ENCODE measurements around the gene YPEL3. TPM values are rescaled to one million over a fixed set of nuclear protein-coding genes. Genes with fewer than 3 reads are reported as not detected.

The YPEL3 gene
- total RNA-seq, 6 experiments from 2014 or later: 17.2 to 28.4 (median 19.1) TPM

- H3K9me3 Mint-ChIP-seq: no peaks in the 10 kb centered on the region
- H3K27me3 Mint-ChIP-seq (ENCODE audit: insufficient read depth): no peaks in the 10 kb centered on the region; the same call in 1 of the 2 replicates
- H3K36me3 Mint-ChIP-seq (ENCODE audit: low read depth): 0 out of 2 replicates have a peak, but pooled peaks cover 5% of the 10 kb centered on the region
- DNase-seq: no peak
- H3K27ac Mint-ChIP-seq: peak overlapping the region; percentile 77
- peak overlapping the region; percentile 91 for H3K4me3 Mint-ChIP-seq
- no peak for TF ChIP-seq CTCF (IDR thresholded peaks at IDR 0.05)
- H3K4me1 Mint-ChIP-seq (ENCODE audit: low read depth): peaks cover 27% of the 10 kb centered on the region
Measured at GRCh38 chr16:30121741-30122571, 25.9 kb upstream of the YPEL3 start.

- TF ChIP-seq CTCF (IDR thresholded peaks at IDR 0.05): no peak
Measured at GRCh38 chr16:30120340-30121105, 24.5 kb upstream of the YPEL3 start.

GRCh38 chr16:30119428-30119827 is 23.4 kb upstream of the YPEL3 start:
- peaks cover 22% of the 10 kb centered on the region for H3K4me1 Mint-ChIP-seq (ENCODE audit: low read depth)
- H3K4me3 Mint-ChIP-seq: no peak overlapping the region
- H3K9me3 Mint-ChIP-seq: no peaks in the 10 kb centered on the region
- no peaks in the 10 kb centered on the region; the same call in none of the 2 replicates for H3K27me3 Mint-ChIP-seq (ENCODE audit: insufficient read depth)
- no peak for TF ChIP-seq CTCF (IDR thresholded peaks at IDR 0.05)
- 0 out of 2 replicates have a peak, but pooled peaks cover 5% of the 10 kb centered on the region for H3K36me3 Mint-ChIP-seq (ENCODE audit: low read depth)
- H3K27ac Mint-ChIP-seq: no peak overlapping the region
- no peak for DNase-seq

More at GRCh38 chr16:30120340-30121105, 24.5 kb upstream of the YPEL3 start:
- no peaks in the 10 kb centered on the region for H3K9me3 Mint-ChIP-seq
- H3K36me3 Mint-ChIP-seq (ENCODE audit: low read depth): 0 out of 2 replicates have a peak, but pooled peaks cover 5% of the 10 kb centered on the region
- no peak for DNase-seq
- H3K27me3 Mint-ChIP-seq (ENCODE audit: insufficient read depth): no peaks in the 10 kb centered on the region; the same call in none of the 2 replicates
- no peak overlapping the region for H3K4me3 Mint-ChIP-seq
- H3K4me1 Mint-ChIP-seq (ENCODE audit: low read depth): peaks cover 27% of the 10 kb centered on the region
- H3K27ac Mint-ChIP-seq: no peak overlapping the region

GRCh38 chr16:30117768-30118167 is 21.8 kb upstream of the YPEL3 start:
- no peak overlapping the region for H3K27ac Mint-ChIP-seq
- H3K4me1 Mint-ChIP-seq (ENCODE audit: low read depth): peaks cover 30% of the 10 kb centered on the region
- H3K9me3 Mint-ChIP-seq: no peaks in the 10 kb centered on the region
- no peaks in the 10 kb centered on the region; the same call in none of the 2 replicates for H3K27me3 Mint-ChIP-seq (ENCODE audit: insufficient read depth)
- H3K4me3 Mint-ChIP-seq: no peak overlapping the region
- H3K36me3 Mint-ChIP-seq (ENCODE audit: low read depth): 0 out of 2 replicates have a peak, but pooled peaks cover 5% of the 10 kb centered on the region
- TF ChIP-seq CTCF (IDR thresholded peaks at IDR 0.05): no peak
- DNase-seq: no peak

- Mint-ChIP-seq H3K27ac (no peak overlapping the region), H3K4me1 (ENCODE audit: low read depth) (peaks cover 22% of the 10 kb centered on the region)
- no peak for TF ChIP-seq CTCF (IDR thresholded peaks at IDR 0.05)
Measured at GRCh38 chr16:30116291-30117207, 20.5 kb upstream of the YPEL3 start.

More at GRCh38 chr16:30116291-30117207, 20.5 kb upstream of the YPEL3 start:
- H3K9me3 Mint-ChIP-seq: no peaks in the 10 kb centered on the region
- H3K36me3 Mint-ChIP-seq (ENCODE audit: low read depth): 0 out of 2 replicates have a peak, but pooled peaks cover 5% of the 10 kb centered on the region
- H3K4me3 Mint-ChIP-seq: no peak overlapping the region
- H3K27me3 Mint-ChIP-seq (ENCODE audit: insufficient read depth): no peaks in the 10 kb centered on the region; the same call in 1 of the 2 replicates
- no peak for DNase-seq

Measured in HFFc6 (cell line).